Activated CD4-positive, alpha-beta T cell treated with anti-CD3 and anti-CD28 coated beads, Interleukin-2, Interleukin-6, amounts not matched to agents 100 ng/mL and 50 ng/mL, durations not matched to agents 16 hours and 8 hours (primary cell): ENCODE results near the gene ASB3.
"Not testable (repeated sequence)": the region's sequence is repeated elsewhere in the genome, so short reads cannot be mapped to it uniquely, and the experiment has no call there.

Experiments
- DNase-seq: peaks from one replicate; pipeline ENCODE4 v3.0.0-alpha.2; 2020

The ASB3 gene, protein sequence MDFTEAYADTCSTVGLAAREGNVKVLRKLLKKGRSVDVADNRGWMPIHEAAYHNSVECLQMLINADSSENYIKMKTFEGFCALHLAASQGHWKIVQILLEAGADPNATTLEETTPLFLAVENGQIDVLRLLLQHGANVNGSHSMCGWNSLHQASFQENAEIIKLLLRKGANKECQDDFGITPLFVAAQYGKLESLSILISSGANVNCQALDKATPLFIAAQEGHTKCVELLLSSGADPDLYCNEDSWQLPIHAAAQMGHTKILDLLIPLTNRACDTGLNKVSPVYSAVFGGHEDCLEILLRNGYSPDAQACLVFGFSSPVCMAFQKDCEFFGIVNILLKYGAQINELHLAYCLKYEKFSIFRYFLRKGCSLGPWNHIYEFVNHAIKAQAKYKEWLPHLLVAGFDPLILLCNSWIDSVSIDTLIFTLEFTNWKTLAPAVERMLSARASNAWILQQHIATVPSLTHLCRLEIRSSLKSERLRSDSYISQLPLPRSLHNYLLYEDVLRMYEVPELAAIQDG

GRCh38 chr2:53786705-53787613, at the start of gene ASB3, which contains the start of gene ERLEC1:
ASB3 (minus strand) TSS chr2:53786953; CDS start chr2:53765572, 21,381 bp downstream.
ERLEC1 (plus strand) TSS chr2:53787044; CDS start chr2:53787211, 167 bp downstream.
- DNase-seq: peak; percentile 94

GRCh38 chr2:53829980-53830290, 43.2 kb upstream of the ASB3 start:
- not testable (repeated sequence) for DNase-seq

DNA sequence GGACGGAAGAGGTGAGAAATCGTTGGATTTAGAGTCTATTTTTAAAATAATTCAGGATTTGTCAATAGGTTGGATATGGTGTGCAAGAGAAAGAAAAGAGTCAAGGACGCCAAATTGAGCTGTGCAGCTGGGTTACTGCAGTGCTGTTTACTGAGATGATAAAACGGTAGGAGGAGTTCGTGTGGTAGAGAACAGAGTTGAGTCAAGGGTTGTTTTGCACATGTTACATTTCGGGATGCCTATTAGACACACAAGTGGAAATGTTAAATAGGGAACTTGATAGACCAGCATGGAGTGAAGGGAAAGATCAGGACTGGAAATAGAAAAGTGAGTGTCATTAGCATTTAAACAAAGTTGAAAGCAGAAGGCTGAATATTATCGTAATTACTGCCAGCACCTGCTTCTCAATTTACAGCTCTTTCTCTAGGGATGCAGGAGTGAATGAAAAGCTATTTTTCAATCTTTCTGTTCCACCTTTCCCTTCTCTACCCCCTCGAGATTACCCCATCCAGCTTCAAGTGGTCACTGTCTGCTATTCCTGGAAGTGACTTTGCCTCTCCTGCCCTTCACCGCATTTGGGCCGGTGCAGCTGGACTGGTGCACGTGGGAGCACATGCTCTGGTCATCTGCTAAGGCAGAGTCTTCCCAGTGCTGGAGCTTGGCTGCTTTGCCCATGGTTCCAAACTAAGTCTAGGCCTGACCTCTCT, 42.7 kb upstream of the ASB3 start:
- no peak for DNase-seq

DNA sequence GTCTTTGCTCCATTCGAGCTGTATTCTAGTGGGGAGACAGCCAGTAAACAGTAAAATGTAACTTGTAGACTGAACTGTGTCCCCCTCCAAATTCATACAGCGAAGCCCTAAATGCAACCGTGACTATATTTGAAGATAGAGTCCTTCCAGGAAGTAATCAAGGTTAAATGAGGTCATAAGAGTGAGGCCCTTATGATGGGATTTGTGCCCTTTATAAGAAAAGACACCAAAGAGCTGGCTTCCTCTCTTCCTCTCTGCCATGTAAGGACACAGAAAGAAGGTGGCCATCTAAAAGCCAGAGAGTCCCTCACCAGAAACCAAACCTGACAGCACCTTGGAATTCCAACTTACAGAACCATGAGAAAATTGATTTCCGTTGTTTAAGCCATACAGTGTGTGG, 41.6 kb upstream of the ASB3 start:
- no peak for DNase-seq

DNA sequence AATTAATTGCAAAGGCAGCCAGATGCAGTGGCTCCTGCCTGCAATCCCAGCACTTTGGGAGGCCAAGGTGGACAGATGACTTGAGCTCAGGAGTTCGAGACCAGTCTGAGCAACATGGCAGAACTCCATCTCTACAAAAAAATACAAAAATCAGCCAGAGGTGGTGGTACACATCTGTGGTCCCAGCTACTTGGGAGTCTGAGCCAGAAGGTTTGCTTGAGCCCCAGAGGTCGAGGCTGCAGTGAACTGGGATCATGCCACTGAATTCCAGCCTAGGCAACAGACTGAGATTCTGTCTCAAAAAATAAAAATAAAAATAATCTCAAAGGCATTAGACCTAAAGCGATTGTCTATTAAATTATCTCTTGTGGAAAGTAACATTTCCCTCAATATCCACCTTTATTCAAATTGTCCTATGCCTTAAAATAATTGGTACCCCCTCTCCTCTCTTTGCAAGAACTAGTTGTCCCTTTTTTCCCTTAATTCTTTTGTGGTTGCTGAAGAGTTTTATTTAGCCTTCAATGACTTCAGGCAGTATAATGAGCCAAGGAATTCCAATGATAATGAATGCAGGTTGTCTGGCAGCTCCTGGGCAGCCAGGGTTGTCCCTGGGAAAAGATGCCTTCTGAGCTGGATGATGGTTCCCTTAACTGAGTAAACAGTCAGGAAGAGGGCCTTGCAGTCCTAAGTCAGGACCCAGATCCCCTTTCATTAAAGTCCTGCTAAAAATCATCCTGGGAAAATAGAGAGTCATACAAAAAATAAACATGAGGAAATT, 40.8 kb upstream of the ASB3 start:
- DNase-seq: no peak

DNA sequence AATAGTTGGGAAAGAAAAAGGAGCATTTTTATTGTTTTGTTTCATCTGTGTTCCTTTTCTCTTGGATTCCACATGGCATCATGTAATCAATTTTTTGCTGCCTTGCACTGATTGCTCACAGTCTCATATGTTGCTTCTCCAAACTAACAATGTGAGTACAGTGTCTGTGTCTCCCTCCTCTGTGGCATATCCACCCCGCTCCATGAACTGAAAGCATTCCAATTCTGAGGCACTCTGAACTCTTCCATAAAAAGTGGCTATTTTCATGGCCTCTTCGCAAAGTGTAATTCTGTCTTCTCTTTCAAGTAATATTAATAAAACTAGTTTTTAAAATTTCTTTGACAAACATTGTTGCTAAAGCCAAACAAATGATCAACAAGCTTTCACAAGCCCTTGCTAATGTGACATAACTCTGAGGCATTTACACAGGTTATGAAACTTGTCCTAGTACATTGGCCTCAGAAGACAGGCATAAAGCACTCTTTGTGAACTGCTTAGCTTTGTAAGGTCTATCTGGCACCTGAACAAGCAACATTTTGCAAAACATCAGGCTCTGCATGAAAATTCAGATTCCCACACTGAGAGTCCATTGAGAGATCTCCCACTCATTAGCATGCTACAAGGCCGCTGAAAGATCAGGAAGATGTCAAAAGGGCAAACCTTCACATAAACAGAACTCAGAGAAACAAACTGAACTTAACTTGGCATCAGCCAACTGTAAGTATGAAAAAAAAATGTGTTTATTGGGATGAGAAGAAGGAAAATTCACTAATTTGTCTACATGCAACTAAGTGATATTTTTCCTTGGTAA, 40.0 kb upstream of the ASB3 start:
- no peak for DNase-seq

DNA sequence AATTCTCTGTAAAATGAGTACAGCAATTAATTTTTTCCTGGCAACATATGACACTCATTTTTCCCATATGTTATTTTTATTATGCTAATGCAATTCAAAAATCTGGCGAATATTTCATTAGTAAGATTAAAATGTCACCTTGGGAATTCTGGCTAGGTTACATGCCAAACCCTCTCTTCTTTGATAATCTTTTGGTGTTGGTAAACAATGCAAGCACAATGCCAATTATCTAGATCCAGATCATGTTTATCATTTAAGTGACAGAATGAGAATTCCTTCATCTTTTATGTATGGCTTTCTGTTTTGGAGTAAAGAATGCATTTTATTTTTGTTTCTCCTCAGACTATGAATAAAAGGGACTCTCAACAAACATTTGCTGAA, 39.3 kb upstream of the ASB3 start:
- no peak for DNase-seq

DNA sequence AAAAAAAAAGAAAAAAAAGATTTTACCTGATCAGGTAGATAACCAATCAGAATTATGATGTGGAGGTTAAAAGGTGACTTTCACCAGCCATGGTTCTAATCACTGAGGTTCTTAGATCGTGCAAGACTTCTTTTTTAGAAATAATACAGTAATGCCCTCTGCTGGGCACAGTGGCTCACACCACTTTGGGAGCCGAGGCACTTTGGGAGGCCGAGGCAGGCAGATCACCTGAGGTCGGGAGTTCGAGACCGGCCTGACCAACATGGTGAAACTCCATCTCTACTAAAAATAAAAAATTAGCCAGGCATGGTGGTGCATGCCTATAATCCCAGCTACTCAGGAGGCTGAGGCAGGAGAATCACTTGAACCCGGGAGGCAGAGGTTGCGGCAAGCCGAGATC, 36.9 kb upstream of the ASB3 start:
- peak; percentile 39 for DNase-seq

DNA sequence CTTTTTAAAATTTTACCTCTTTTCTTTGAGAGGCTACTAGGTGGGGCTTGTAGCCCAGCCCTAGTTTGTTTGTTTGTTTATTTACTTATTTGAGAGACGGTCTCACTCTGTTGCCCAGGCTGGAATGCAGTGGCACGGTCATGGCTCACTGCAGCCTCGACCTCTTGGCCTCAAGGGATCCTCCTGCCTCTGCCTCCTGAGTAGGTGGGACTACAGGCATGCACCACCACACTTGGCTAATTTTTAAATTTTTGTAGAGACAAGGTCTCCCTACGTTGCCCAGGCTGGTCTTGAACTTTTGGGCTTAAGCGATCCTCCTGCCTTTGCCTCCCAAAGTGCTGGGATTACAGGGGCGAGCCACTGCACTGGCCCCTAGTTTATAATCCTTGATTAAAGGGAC, 35.1 kb upstream of the ASB3 start:
- DNase-seq: no peak

- no peak for DNase-seq
Observed at GRCh38 chr2:53820711-53821110, 34.0 kb upstream of the ASB3 start.

DNA sequence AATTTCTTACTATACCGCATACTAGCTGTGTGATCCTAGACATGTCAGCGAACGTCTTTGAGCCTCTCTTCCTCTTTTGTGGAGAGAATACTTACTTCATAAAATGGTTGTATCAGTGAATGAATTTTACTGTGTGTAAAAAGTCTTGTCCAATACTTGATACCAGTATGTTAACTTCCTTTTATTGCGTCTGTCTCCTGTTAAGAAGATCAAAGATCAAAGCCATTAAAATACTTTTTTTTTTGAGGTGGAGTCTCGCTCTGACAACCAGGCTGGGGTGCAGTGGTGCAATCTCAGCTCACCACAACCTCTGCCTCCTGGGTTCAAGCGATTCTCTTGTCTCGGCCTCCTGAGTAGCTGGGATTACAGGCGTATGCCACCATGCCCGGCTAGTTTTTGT, 33.3 kb upstream of the ASB3 start:
- no peak for DNase-seq

- no peak for DNase-seq
Observed at GRCh38 chr2:53819634-53820033, 32.9 kb upstream of the ASB3 start.

DNA sequence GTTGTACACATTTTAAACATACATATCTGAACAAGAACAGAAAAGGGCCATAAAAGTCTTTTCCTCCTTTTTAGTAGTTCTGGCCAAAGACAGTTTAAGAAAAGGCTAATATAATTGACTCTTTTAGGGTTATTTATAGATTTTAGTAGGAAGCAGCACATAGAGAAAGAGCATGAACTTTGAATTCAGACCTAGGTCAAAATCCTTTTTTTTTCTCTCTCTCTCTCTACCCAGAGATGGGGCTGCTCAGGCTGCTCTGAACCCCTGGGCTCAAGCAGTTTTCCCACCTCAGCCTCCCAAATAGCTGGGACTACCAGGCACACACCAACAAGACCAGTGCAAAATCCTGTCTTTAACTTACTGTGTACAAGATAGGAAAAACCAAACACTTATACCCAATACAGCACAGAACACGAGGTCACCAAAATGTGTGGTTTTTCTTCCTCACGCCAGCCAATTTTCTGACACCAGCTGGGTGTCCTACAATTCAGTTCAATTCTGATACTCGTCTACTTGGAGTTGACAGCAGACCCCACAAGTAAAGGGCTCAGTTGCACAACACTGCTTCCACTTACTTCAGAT, 32.2 kb upstream of the ASB3 start:
- DNase-seq: no peak

DNA sequence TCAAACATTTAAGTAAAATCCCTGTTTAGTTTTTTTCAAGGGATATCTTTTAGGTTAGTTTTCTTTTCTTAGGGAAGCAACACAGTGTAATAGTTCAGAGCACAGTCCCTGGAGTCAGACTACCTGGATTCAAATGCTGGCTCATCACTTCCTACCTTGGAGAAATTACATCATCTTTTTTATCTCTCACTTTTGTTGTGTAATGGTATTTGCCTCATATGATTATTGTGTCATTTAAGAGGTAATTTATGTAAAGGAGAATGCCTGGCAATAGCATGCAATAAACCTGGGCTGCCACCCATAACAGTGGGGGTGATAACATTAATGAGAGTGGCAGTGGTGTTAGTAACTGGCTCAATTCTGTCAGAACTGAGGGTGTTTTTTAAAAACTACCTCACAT, 26.4 kb upstream of the ASB3 start:
- DNase-seq: no peak

GRCh38 chr2:53811601-53812000, 24.8 kb upstream of the ASB3 start:
- no peak for DNase-seq

DNA sequence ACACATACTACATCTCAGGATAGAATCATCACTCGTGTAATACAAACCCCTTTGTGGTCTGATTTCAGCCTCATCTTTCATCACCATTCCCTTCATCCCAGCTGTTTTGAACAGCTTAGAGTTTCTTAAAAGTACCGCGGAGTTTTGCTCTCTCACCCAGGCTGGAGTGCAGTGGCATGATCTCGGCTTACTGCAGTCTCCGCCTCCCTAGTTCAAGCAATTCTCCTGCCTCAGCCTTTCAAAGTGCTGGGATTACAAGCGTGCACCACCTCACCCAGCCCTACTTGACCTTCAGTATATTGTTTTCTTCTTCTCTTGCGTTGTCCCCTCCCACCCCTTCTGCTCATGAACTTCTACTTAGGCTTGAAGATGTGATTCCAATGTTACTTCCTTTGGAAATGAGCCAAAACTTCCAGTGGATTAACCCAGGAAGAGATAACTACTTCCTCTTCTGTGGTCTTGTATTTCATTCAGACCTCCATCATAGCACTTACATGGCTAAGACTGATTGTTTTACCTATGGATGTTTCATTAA, 15.9 kb upstream of the ASB3 start:
- no peak for DNase-seq

- DNase-seq: no peak
Observed at GRCh38 chr2:53801547-53801946, 14.8 kb upstream of the ASB3 start.

GRCh38 chr2:53793821-53794220, 7.1 kb upstream of the ASB3 start:
- DNase-seq: no peak

- no peak for DNase-seq
Observed at GRCh38 chr2:53793261-53793660, 6.5 kb upstream of the ASB3 start.

GRCh38 chr2:53787614-53788289, 999 bp upstream of the ASB3 start:
- peak; percentile 28 for DNase-seq
